ENCODE data around the gene LAMC3. TPM values are rescaled to one million over a fixed set of nuclear protein-coding genes. Genes with fewer than 3 reads are reported as not detected.
"Not testable (repeated sequence)": the region's sequence is repeated elsewhere in the genome, so short reads cannot be mapped to it uniquely, and the experiment has no call there.

The LAMC3 gene
- total RNA-seq, 1 donor from 2014 or later = 1.6 TPM

DNA sequence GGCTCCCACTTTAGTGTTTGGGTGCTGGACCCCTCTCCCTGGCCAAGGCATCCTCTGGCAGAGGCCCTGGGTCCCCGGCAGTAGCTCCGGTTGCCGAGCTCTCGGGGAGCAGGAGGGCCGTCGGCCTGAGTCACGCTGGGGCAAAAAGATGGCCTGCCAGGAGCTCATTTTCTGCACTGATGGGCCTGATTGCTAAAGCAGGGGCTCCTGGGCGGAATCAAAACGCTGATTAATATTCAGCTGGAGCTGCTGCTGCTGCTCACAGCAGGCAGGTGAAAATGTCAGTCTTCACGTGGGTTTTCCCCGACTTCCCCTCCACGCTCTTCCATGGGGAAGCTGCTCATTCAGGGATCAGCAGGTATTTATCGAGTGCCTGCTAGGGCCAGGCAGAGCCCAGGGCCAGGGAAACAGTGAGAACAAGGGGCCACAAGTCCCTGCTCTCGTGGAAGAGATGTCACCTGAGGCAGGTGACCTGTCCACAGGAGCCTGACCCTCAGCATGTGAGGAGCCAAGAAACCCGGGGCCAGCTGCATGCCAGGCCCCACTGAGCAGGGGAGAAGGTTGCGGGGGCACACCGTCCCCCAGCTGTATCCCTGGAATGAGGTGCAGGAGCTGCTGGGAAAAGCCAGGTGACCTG lies 22.1 kb downstream of the LAMC3 start:
- intact Hi-C loops (cut with DNase I) = no loop called here

DNA sequence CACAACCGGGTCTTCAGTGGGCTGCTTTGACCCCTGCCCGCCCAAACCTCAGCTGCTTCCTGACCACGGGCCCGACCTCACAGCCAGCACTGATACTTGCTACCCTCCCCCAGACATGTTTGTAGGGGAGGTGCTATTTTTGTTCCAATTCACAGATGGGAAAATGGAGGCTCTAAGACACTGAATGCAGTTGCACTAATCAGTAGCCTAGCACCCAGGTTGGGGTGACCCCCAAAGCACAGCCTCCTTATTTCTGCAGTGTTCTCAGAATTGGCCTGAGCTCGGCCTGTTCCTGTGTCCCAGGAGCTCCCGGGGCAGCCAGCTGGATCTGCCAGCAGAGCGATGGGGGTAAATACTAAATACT lies 22.6 kb downstream of the LAMC3 start:
- Histone ChIP-seq H3K27ac (no peak overlapping the region), H3K27me3 (no peaks in the 10 kb centered on the region), H3K9me3 (no peaks in the 10 kb centered on the region), H3K36me3 (no peaks in the 10 kb centered on the region), H3K4me3 (no peak overlapping the region), H3K4me1 (no peaks in the 10 kb centered on the region)
- TF ChIP-seq, protein P1, sequence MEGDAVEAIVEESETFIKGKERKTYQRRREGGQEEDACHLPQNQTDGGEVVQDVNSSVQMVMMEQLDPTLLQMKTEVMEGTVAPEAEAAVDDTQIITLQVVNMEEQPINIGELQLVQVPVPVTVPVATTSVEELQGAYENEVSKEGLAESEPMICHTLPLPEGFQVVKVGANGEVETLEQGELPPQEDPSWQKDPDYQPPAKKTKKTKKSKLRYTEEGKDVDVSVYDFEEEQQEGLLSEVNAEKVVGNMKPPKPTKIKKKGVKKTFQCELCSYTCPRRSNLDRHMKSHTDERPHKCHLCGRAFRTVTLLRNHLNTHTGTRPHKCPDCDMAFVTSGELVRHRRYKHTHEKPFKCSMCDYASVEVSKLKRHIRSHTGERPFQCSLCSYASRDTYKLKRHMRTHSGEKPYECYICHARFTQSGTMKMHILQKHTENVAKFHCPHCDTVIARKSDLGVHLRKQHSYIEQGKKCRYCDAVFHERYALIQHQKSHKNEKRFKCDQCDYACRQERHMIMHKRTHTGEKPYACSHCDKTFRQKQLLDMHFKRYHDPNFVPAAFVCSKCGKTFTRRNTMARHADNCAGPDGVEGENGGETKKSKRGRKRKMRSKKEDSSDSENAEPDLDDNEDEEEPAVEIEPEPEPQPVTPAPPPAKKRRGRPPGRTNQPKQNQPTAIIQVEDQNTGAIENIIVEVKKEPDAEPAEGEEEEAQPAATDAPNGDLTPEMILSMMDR (IDR thresholded peaks at IDR 0.05) = no peak
- intact Hi-C loops (cut with DNase I) = no loop called here
- DNase-seq (ENCODE audit: low spot score in 2 of 2) = no peak

More for the DNA sequence above, 22.1 kb downstream of the LAMC3 start:
- TF ChIP-seq, protein P1 (IDR thresholded peaks at IDR 0.05) = no peak
- H3K27ac ChIP-seq = no peak overlapping the region
- H3K9me3 ChIP-seq = no peaks in the 10 kb centered on the region
- no peaks in the 10 kb centered on the region for H3K4me1 ChIP-seq
- H3K27me3 ChIP-seq = no peaks in the 10 kb centered on the region
- no peak for DNase-seq (ENCODE audit: low spot score in 2 of 2)
- H3K36me3 ChIP-seq = no peaks in the 10 kb centered on the region
- no peak overlapping the region for H3K4me3 ChIP-seq

DNA sequence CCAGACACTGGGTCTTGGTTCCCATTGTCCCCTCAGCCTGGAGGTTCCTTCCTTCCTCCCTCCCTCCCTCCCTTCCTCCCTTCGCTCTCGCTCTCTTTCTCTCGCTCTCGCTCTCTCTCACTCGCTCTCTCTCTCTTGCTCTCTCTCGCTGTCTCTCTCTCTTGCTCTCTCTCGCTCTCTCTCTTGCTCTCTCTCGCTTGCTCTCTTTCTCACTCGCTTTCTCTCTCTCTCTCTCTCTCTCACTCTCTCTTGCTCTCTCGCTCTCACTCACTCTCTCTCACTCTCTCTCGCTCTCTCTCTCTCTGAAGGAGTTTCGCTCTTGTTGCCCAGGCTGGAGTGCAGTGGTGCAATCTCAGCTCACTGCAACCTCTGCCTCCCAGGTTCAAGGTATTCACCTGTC lies 23.4 kb downstream of the LAMC3 start:
- Histone ChIP-seq H3K36me3 (no peaks in the 10 kb centered on the region), H3K9me3 (no peaks in the 10 kb centered on the region), H3K27me3 (no peaks in the 10 kb centered on the region), H3K4me3 (no peak overlapping the region), H3K27ac (no peak overlapping the region), H3K4me1 (peaks cover 4 to 6% of the 10 kb centered on the region in 2 donors)
- TF ChIP-seq, protein P1 (IDR thresholded peaks at IDR 0.05) = no peak
- no peak for DNase-seq (ENCODE audit: low spot score in 2 of 2)
- intact Hi-C loops (cut with DNase I) = no loop called here

DNA sequence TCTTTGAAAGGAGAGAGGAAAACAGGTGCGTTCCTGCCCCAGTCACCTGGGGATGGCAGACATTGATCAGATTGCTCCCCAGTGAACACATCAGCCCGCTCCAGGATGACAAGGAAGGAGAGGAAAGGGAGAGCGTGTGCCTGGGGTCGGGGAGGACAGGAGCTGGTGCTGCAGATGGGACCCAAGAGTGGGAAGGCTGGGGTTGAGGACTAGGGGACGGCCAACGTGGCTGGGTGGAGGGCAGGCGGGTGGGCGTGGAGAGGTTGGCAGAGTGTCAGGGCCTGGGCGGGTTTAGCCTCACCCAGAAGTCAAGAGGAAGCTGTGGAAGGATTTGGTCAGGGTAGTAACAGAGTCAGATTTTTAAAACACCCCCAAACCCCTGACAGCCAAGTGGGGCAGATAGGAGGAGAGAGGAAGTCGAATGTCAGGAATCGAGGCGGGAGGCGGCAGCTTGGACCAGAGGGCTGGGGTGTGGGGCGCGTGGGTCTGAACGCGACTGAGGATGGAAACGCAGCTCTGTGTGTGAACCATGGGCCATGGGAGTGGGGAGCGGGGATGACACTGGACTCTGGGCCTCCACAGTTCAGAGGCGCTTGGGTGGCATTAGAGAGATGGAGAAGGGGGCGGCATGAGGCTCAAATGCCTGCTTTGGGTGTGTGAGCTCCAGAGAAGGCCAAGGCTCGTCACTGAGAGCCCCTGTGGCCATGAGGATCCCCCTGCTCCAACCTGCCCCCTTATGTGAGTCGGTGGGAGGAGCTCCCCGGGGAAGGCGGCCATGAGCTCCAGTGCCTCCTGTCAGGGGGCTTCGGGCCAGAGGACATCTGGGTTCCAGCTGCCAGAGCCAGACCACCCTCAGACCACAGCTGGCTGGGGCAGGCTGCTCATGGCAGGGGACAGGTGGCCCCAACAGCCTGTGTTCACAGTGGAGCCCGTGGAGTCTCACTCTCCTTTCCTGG lies 24.6 kb downstream of the LAMC3 start:
- intact Hi-C loops (cut with DNase I) = no loop called here

DNA sequence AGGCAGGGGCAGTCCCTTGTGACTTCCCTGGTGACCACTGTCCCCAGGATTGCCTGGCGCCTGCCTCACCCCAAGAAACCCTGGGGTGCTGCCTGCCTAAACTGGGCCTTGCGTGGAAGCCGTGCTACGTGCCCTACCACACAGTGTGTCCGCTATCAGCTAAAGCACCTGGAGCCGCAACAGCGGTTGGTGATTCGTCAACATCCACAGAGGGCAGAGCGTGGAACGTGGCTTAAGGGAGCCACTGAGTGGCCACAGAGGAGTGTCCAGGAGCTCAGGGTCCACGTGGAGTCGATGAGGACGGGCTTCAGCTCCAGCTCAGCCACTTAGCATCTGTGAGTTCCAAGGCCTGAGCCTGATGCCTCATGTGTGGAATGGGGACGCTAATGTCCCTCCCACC lies 25.3 kb downstream of the LAMC3 start:
- Histone ChIP-seq H3K9me3 (no peaks in the 10 kb centered on the region), H3K4me3 (no peak overlapping the region), H3K4me1 (peaks cover 6% of the 10 kb centered on the region in 2 donors), H3K27me3 (no peaks in the 10 kb centered on the region), H3K27ac (no peak overlapping the region), H3K36me3 (no peaks in the 10 kb centered on the region)
- intact Hi-C loops (cut with DNase I) = no loop called here
- no peak for DNase-seq (ENCODE audit: low spot score in 2 of 2)
- TF ChIP-seq, protein P1 (IDR thresholded peaks at IDR 0.05) = no peak

More for the DNA sequence above, 24.6 kb downstream of the LAMC3 start:
- no peak overlapping the region for H3K4me3 ChIP-seq
- no peaks in the 10 kb centered on the region for H3K36me3 ChIP-seq
- no peak for DNase-seq (ENCODE audit: low spot score in 2 of 2)
- TF ChIP-seq, protein P1 (IDR thresholded peaks at IDR 0.05) = no peak
- no peaks in the 10 kb centered on the region for H3K27me3 ChIP-seq
- H3K4me1 ChIP-seq = peaks cover 6% of the 10 kb centered on the region in 2 donors
- H3K27ac ChIP-seq = no peak overlapping the region
- H3K9me3 ChIP-seq = no peaks in the 10 kb centered on the region

DNA sequence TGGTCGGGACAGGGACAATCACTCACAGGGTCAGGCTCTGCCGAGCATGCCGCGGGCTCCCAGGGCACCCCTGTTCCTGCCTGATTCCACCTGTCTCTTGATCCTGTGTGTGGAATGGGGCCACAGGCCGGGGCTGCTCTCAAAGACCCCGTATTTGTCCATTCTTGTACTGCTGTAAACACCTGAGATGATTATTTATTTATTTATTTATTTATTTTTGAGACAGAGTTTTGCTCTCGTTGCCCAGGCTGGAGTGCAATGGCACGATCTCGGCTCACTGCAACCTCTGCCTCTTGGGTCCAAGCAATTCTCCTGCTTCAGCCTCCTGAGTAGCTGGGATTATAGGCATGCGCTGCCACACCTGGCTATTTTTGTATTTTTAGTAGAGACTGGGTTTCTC lies 25.8 kb downstream of the LAMC3 start:
- DNase-seq (ENCODE audit: low spot score in 2 of 2); H3K4me1 ChIP-seq; H3K9me3 ChIP-seq; H3K36me3 ChIP-seq; H3K27me3 ChIP-seq; H3K4me3 ChIP-seq; intact Hi-C loops (cut with DNase I); H3K27ac ChIP-seq: not testable (repeated sequence)
